Neuronal stem cell (in vitro differentiated cells): ENCODE data around the gene SDHD.

ENCODE experiments used
- DNase-seq: peaks from one replicate; pipeline ENCODE4 v3.0.0-alpha.2; 2013; ENCODE audit warnings: low spot score
- H2AFZ ChIP-seq: one replicate; pipeline ENCODE4 v1.6.1; 2013; ENCODE audit warnings: mild to moderate bottlenecking, low read length, inconsistent platforms
- H2AK5ac ChIP-seq: 2 replicates; pipeline ENCODE4 v1.6.1; 2013; ENCODE audit warnings: low read depth, mild to moderate bottlenecking, inconsistent platforms, low read length, moderate library complexity, mixed read lengths
- H2BK120ac ChIP-seq: 2 replicates; pipeline ENCODE4 v1.6.1; 2013; ENCODE audit warnings: low read depth, mild to moderate bottlenecking, inconsistent platforms, low read length, moderate library complexity, mixed read lengths
- H2BK12ac ChIP-seq: one replicate; pipeline ENCODE4 v1.6.1; 2013; ENCODE audit warnings: low read length, inconsistent platforms
- H2BK15ac ChIP-seq: 2 replicates; pipeline ENCODE4 v1.6.1; 2013; ENCODE audit warnings: mild to moderate bottlenecking, low read length, inconsistent platforms, mixed read lengths
- H2BK5ac ChIP-seq: one replicate; pipeline ENCODE4 v1.6.1; 2013; ENCODE audit warnings: inconsistent platforms, mild to moderate bottlenecking, low read length, moderate library complexity
- H3K14ac ChIP-seq: one replicate; pipeline ENCODE4 v1.6.1; 2013; ENCODE audit warnings: low read length, inconsistent platforms
- H3K18ac ChIP-seq: 2 replicates; pipeline ENCODE4 v1.6.1; 2013; ENCODE audit warnings: low read length, inconsistent platforms
- H3K23ac ChIP-seq: 2 replicates; pipeline ENCODE4 v1.6.1; 2013; ENCODE audit warnings: low read depth, mild to moderate bottlenecking, mixed read lengths, low read length, inconsistent platforms; ENCODE audit not compliant: poor library complexity
- H3K27ac ChIP-seq: replicated peaks from 3 replicates; pipeline ENCODE4 v1.5.1; 2013; ENCODE audit warnings: low read length, inconsistent platforms
- H3K27me3 ChIP-seq, 3 experiments: 2 replicates each; pipeline ENCODE4 v1.6.1; 2013; ENCODE audit warnings: low read length in 3 of 3, mild to moderate bottlenecking in 2 of 3, inconsistent platforms in 1 of 3, low read depth in 1 of 3, mixed read lengths in 1 of 3, moderate library complexity in 1 of 3; ENCODE audit not compliant: control insufficient read depth in 3 of 3, insufficient read depth in 3 of 3
- H3K36me3 ChIP-seq, 2 donors: replicated peaks in 1 of 2; 2 replicates each; pipeline ENCODE4 v1.6.1; 2013; ENCODE audit warnings: low read length in 2 of 2; ENCODE audit not compliant: control insufficient read depth in 2 of 2, insufficient read depth in 2 of 2
- H3K4ac ChIP-seq: 2 replicates; pipeline ENCODE4 v1.6.1; 2013; ENCODE audit warnings: inconsistent platforms, mild to moderate bottlenecking, low read length, moderate library complexity
- H3K4me1 ChIP-seq, 2 donors: 1 replicate in 1 of 2; 2 replicates in 1 of 2; pipeline ENCODE4 v1.6.1; 2013; ENCODE audit warnings: low read length in 2 of 2, low read depth in 1 of 2; ENCODE audit not compliant: control insufficient read depth in 2 of 2, insufficient read depth in 1 of 2
- H3K4me2 ChIP-seq: one replicate; pipeline ENCODE4 v1.6.1; 2013; ENCODE audit warnings: mild to moderate bottlenecking, low read length, inconsistent platforms; ENCODE audit not compliant: insufficient read depth, poor library complexity, severe bottlenecking
- H3K4me3 ChIP-seq, 2 donors: 2 replicates each; pipeline ENCODE4 v1.5.1; 2013; ENCODE audit warnings: low read length in 2 of 2, mild to moderate bottlenecking in 2 of 2, inconsistent platforms in 1 of 2, moderate library complexity in 1 of 2
- H3K79me1 ChIP-seq: one replicate; pipeline ENCODE4 v1.6.1; 2013; ENCODE audit warnings: low read depth, mild to moderate bottlenecking, inconsistent platforms, low read length, moderate library complexity
- H3K9ac ChIP-seq: one replicate; pipeline ENCODE4 v1.6.1; 2013; ENCODE audit warnings: mild to moderate bottlenecking, low read depth, low read length, inconsistent platforms; ENCODE audit not compliant: poor library complexity
- H3K9me3 ChIP-seq, 2 donors: replicated peaks in 1 of 2; 2 replicates each; pipeline versions ENCODE3 to v1.6.1; 2013; ENCODE audit warnings: low read length in 2 of 2, mild to moderate bottlenecking in 2 of 2, inconsistent platforms in 1 of 2, low read depth in 1 of 2, mixed read lengths in 1 of 2, moderate library complexity in 1 of 2; ENCODE audit not compliant: control insufficient read depth in 2 of 2, insufficient read depth in 1 of 2
- H4K8ac ChIP-seq: one replicate; pipeline ENCODE4 v1.6.1; 2013; ENCODE audit warnings: low read depth, mild to moderate bottlenecking, inconsistent platforms, low read length, moderate library complexity
- H4K91ac ChIP-seq: one replicate; pipeline ENCODE4 v1.6.1; 2013; ENCODE audit warnings: low read length, low read depth, mild to moderate bottlenecking, inconsistent platforms; ENCODE audit not compliant: poor library complexity
- WGBS, 2 donors: extraction: QIAGEN DNeasy Blood & Tissue Kit; methylation state at CpG; one replicate each; pipeline ENCODE4 v1.1.7; 2013; ENCODE audit warnings: missing lambda C conversion rate in 2 of 2, mixed read lengths in 1 of 2; ENCODE audit not compliant: insufficient read length in 2 of 2, insufficient replicate concordance in 1 of 2; ENCODE audit errors: extremely low coverage in 2 of 2; 5-methylcytosine and 5-hydroxymethylcytosine counted together

The SDHD gene

GRCh38 chr11:112114460-112114859, 27.8 kb downstream of the SDHD start:
- H3K23ac ChIP-seq, result no peak overlapping the region
- H2BK120ac ChIP-seq, result no peak overlapping the region
- no peak overlapping the region for H3K27ac ChIP-seq
- H3K4ac ChIP-seq, result no peak overlapping the region
- H4K91ac ChIP-seq, result no peak overlapping the region
- no peaks in the 10 kb centered on the region for H3K36me3 ChIP-seq
- H3K4me3 ChIP-seq, result no peak overlapping the region
- no peak for DNase-seq
- H3K18ac ChIP-seq, result no peak overlapping the region
- no peak overlapping the region for H2BK5ac ChIP-seq
- no peak overlapping the region for H3K14ac ChIP-seq
- H2AFZ ChIP-seq, result no peak overlapping the region
- WGBS, 2 donors, result no CpG with 5 or more reads among the region's 2 CpGs
- H3K9ac ChIP-seq, result no peak overlapping the region
- H4K8ac ChIP-seq, result no peak overlapping the region
- no peak overlapping the region for H2BK15ac ChIP-seq
- no peaks in the 10 kb centered on the region for H3K79me1 ChIP-seq
- no peak overlapping the region for H2AK5ac ChIP-seq
- H3K4me2 ChIP-seq, result no peak overlapping the region
- H3K9me3 ChIP-seq, result no peaks in the 10 kb centered on the region
- H2BK12ac ChIP-seq, result no peak overlapping the region
- no peaks in the 10 kb centered on the region for H3K4me1 ChIP-seq
- H3K27me3 ChIP-seq, result no peaks in the 10 kb centered on the region

GRCh38 chr11:112115386-112115785, 28.7 kb downstream of the SDHD start:
- Histone ChIP-seq H3K23ac (no peak overlapping the region), H3K4me3 (no peak overlapping the region), H3K4me2 (no peak overlapping the region), H3K14ac (no peak overlapping the region), H3K9ac (no peak overlapping the region), H2BK12ac (no peak overlapping the region), H3K79me1 (no peaks in the 10 kb centered on the region), H3K4me1 (no peaks in the 10 kb centered on the region), H2BK5ac (no peak overlapping the region), H2AK5ac (no peak overlapping the region), H3K27ac (no peak overlapping the region), H2BK15ac (no peak overlapping the region), H2BK120ac (no peak overlapping the region), H3K4ac (no peak overlapping the region), H3K18ac (no peak overlapping the region), H3K36me3 (no peaks in the 10 kb centered on the region), H4K91ac (no peak overlapping the region), H2AFZ (no peak overlapping the region), H4K8ac (no peak overlapping the region), H3K27me3 (no peaks in the 10 kb centered on the region), H3K9me3 (no peaks in the 10 kb centered on the region)
- DNase-seq, result no peak
- no CpG with 5 or more reads among the region's 5 CpGs for WGBS, 2 donors

GRCh38 chr11:112118176-112118575, 31.5 kb downstream of the SDHD start:
- WGBS, 2 donors, result no CpG with 5 or more reads among the region's 2 CpGs
- DNase-seq, result no peak
- no peak overlapping the region for H3K23ac ChIP-seq
- no peak overlapping the region for H3K4ac ChIP-seq
- no peak overlapping the region for H3K4me3 ChIP-seq
- H3K79me1 ChIP-seq, result no peaks in the 10 kb centered on the region
- H3K9me3 ChIP-seq, result no peaks in the 10 kb centered on the region
- H3K18ac ChIP-seq, result no peak overlapping the region
- no peak overlapping the region for H3K4me2 ChIP-seq
- H3K9ac ChIP-seq, result no peak overlapping the region
- no peak overlapping the region for H2AK5ac ChIP-seq
- H2BK12ac ChIP-seq, result no peak overlapping the region
- H4K8ac ChIP-seq, result no peak overlapping the region
- no peak overlapping the region for H3K14ac ChIP-seq
- no peak overlapping the region for H2BK15ac ChIP-seq
- no peak overlapping the region for H3K27ac ChIP-seq
- no peaks in the 10 kb centered on the region for H3K27me3 ChIP-seq
- H3K4me1 ChIP-seq, result no peaks in the 10 kb centered on the region
- H3K36me3 ChIP-seq, result no peaks in the 10 kb centered on the region
- no peak overlapping the region for H2BK5ac ChIP-seq
- H4K91ac ChIP-seq, result no peak overlapping the region
- H2BK120ac ChIP-seq, result no peak overlapping the region
- no peak overlapping the region for H2AFZ ChIP-seq

- no peaks in the 10 kb centered on the region for H3K4me1 ChIP-seq
- H3K23ac ChIP-seq, result no peak overlapping the region
- DNase-seq, result no peak
- H3K9ac ChIP-seq, result no peak overlapping the region
- no CpG with 5 or more reads among the region's 5 CpGs for WGBS, 2 donors
- H2BK120ac ChIP-seq, result no peak overlapping the region
- H2BK12ac ChIP-seq, result no peak overlapping the region
- H2BK15ac ChIP-seq, result no peak overlapping the region
- H4K8ac ChIP-seq, result no peak overlapping the region
- no peak overlapping the region for H3K4ac ChIP-seq
- no peaks in the 10 kb centered on the region for H3K79me1 ChIP-seq
- no peak overlapping the region for H3K14ac ChIP-seq
- H3K27me3 ChIP-seq, result no peaks in the 10 kb centered on the region
- no peak overlapping the region for H3K4me3 ChIP-seq
- H2AK5ac ChIP-seq, result no peak overlapping the region
- no peak overlapping the region for H3K4me2 ChIP-seq
- H3K18ac ChIP-seq, result no peak overlapping the region
- H3K36me3 ChIP-seq, result no peaks in the 10 kb centered on the region
- no peak overlapping the region for H3K27ac ChIP-seq
- no peak overlapping the region for H2BK5ac ChIP-seq
- no peaks in the 10 kb centered on the region for H3K9me3 ChIP-seq
- no peak overlapping the region for H4K91ac ChIP-seq
- no peak overlapping the region for H2AFZ ChIP-seq
Measured at GRCh38 chr11:112121981-112122615, 35.4 kb downstream of the SDHD start.
